OCI-LY1 (cell line): ENCODE results near the gene CNTN5.

Experiments used
- CTCF ChIP-seq: fragments of 200-600 bp; sonication (generic), shearing (Covaris generic); IDR thresholded peaks from 2 replicates; pipeline ENCODE4 v1.5.1; 2017; ENCODE audit warnings: mild to moderate bottlenecking, antibody characterized with exemption, low read length, moderate library complexity, mixed read lengths
- EZH2 ChIP-seq: fragments of 200-600 bp; sonication (generic), shearing (Covaris generic); IDR thresholded peaks from 2 replicates; pipeline ENCODE4 v1.8.0; 2017; ENCODE audit warnings: borderline replicate concordance, mixed run types, mild to moderate bottlenecking, antibody characterized with exemption, low read length, moderate library complexity, mixed read lengths

GRCh38 chr11:100396266-100396665, 1375.5 kb downstream of the CNTN5 start:
- no peak for TF ChIP-seq CTCF
- TF ChIP-seq EZH2 = no peak
